SK-N-SH treated with all-trans-retinoic acid at 6 μM for 48 hours (cell line): Measurements from ENCODE around the gene MLST8.
A peak's percentile ranks its signal among the peaks of the same experiment; 100 is the strongest.

ENCODE experiments used
- ATAC-seq: fragments of 200-7000 bp; cut with Tn5 transposase; 3 replicates; pipeline ENCODE4 v1.9.1; 2020; ENCODE audit warnings: mild to moderate bottlenecking, moderate library complexity
- ARNTL ChIP-seq: fragments of 450-650 bp; formaldehyde crosslinking; IDR thresholded peaks from 2 replicates; pipeline ENCODE4 v1.5.0; 2020; ENCODE audit warnings: low read depth, mild to moderate bottlenecking, moderate library complexity, borderline replicate concordance
- BACH2 ChIP-seq: fragments of 250-450 bp; sonication (Bioruptor Pico); IDR thresholded peaks from 2 replicates; pipeline ENCODE4 v1.9.0; 2021; ENCODE audit warnings: mild to moderate bottlenecking, borderline replicate concordance
- CREB5 ChIP-seq: fragments of 250-450 bp; sonication (Bioruptor Pico); IDR thresholded peaks from 2 replicates; pipeline ENCODE4 v1.5.1; 2020; ENCODE audit warnings: low read depth, mild to moderate bottlenecking, moderate library complexity
- CSDC2 ChIP-seq: fragments of 250-450 bp; sonication (Bioruptor Pico); IDR thresholded peaks from 2 replicates; pipeline ENCODE4 v1.5.0; 2020; ENCODE audit warnings: mild to moderate bottlenecking, moderate library complexity
- CSRNP3 ChIP-seq: fragments of 250-450 bp; sonication (Bioruptor Pico); IDR thresholded peaks from 2 replicates; pipeline ENCODE4 v1.5.1; 2021; ENCODE audit warnings: mild to moderate bottlenecking, moderate library complexity
- ESRRG ChIP-seq: fragments of 250-450 bp; sonication (Bioruptor Pico); IDR thresholded peaks from 2 replicates; pipeline ENCODE4 v1.6.1; 2021; ENCODE audit warnings: mild to moderate bottlenecking
- GLIS3 ChIP-seq: fragments of 250-450 bp; sonication (Bioruptor Pico); IDR thresholded peaks from 2 replicates; pipeline ENCODE4 v1.5.0; 2020; ENCODE audit warnings: mild to moderate bottlenecking, moderate library complexity
- POU6F1 ChIP-seq: fragments of 250-450 bp; sonication (Bioruptor Pico); IDR thresholded peaks from 2 replicates; pipeline ENCODE4 v1.8.0; 2021; ENCODE audit warnings: low read depth, mild to moderate bottlenecking, moderate library complexity, borderline replicate concordance
- PPARA ChIP-seq: fragments of 250-450 bp; sonication (Bioruptor Pico); IDR thresholded peaks from 2 replicates; pipeline ENCODE4 v1.5.0; 2020; ENCODE audit warnings: mild to moderate bottlenecking, borderline replicate concordance
- RARB ChIP-seq: fragments of 250-450 bp; sonication (Bioruptor Pico); IDR thresholded peaks from 2 replicates; pipeline ENCODE4 v1.8.0; 2021; ENCODE audit warnings: mild to moderate bottlenecking, moderate library complexity
- SNAI2 ChIP-seq: fragments of 250-450 bp; sonication (Bioruptor Pico); IDR thresholded peaks from 2 replicates; pipeline ENCODE4 v1.5.0; 2020; ENCODE audit warnings: mild to moderate bottlenecking, moderate library complexity
- TCF4 ChIP-seq: fragments of 250-450 bp; sonication (Bioruptor Pico); IDR thresholded peaks from 2 replicates; pipeline ENCODE4 v1.8.0; 2021; ENCODE audit warnings: mild to moderate bottlenecking, moderate library complexity, borderline replicate concordance
- TOX ChIP-seq: fragments of 250-450 bp; sonication (Bioruptor Pico); IDR thresholded peaks from 2 replicates; pipeline ENCODE4 v1.8.0; 2021; ENCODE audit warnings: mild to moderate bottlenecking, moderate library complexity, borderline replicate concordance
- TSHZ2 ChIP-seq: fragments of 250-450 bp; sonication (Bioruptor Pico); IDR thresholded peaks from 2 replicates; pipeline ENCODE4 v1.5.0; 2020; ENCODE audit warnings: mild to moderate bottlenecking, moderate library complexity
- ZC3H10 ChIP-seq: fragments of 250-450 bp; sonication (Bioruptor Pico); IDR thresholded peaks from 2 replicates; pipeline ENCODE4 v1.5.1; 2021; ENCODE audit warnings: mild to moderate bottlenecking, moderate library complexity
- ZFP3 ChIP-seq: fragments of 250-450 bp; sonication (Bioruptor Pico); IDR thresholded peaks from 2 replicates; pipeline ENCODE4 v1.5.0; 2020; ENCODE audit warnings: mild to moderate bottlenecking, moderate library complexity
- ZFP30 ChIP-seq: fragments of 450-650 bp; formaldehyde crosslinking; IDR thresholded peaks from 2 replicates; pipeline ENCODE4 v1.5.0; 2022; ENCODE audit warnings: mild to moderate bottlenecking, moderate library complexity
- ZNF565 ChIP-seq: fragments of 450-650 bp; formaldehyde crosslinking; conservative IDR thresholded peaks from 2 replicates; pipeline ENCODE4 v1.5.0; 2020; ENCODE audit warnings: low read depth, mild to moderate bottlenecking, moderate library complexity
- ZNF70 ChIP-seq: fragments of 450-650 bp; formaldehyde crosslinking; IDR thresholded peaks from 2 replicates; pipeline ENCODE4 v1.5.0; 2020; ENCODE audit warnings: mild to moderate bottlenecking, moderate library complexity

MLST8 gene

GRCh38 chr16:2194852-2195321 is 10.4 kb upstream of the MLST8 start:
- peak; percentile 80 for ATAC-seq
- TF ChIP-seq BACH2 (CRISPR knock-in tag) (no peak), ARNTL (no peak), CREB5 (CRISPR knock-in tag) (no peak), SNAI2 (CRISPR knock-in tag) (no peak), POU6F1 (CRISPR knock-in tag) (no peak), TSHZ2 (CRISPR knock-in tag) (no peak), ZFP30 (CRISPR knock-in tag) (no peak), PPARA (CRISPR knock-in tag) (no peak), ZNF70 (CRISPR knock-in tag) (no peak), ESRRG (CRISPR knock-in tag) (no peak), CSDC2 (CRISPR knock-in tag) (no peak), ZC3H10 (no peak), GLIS3 (CRISPR knock-in tag) (no peak), ZNF565 (CRISPR knock-in tag) (no peak), RARB (CRISPR knock-in tag) (no peak)
- TF ChIP-seq, all 23 proteins: peak for 0

- TF ChIP-seq SNAI2 (CRISPR knock-in tag) = no peak
- no peak for TF ChIP-seq ZFP3 (CRISPR knock-in tag)
- ATAC-seq = peak; percentile 30
Measured at GRCh38 chr16:2195322-2196161, 9.7 kb upstream of the MLST8 start.

GRCh38 chr16:2196162-2196980 is 8.9 kb upstream of the MLST8 start, which contains the start of gene CASKIN1:
Gene CASKIN1 (minus strand): TSS chr16:2196605. CDS start chr16:2196432, 173 bp downstream.
- no peak for TF ChIP-seq RARB (CRISPR knock-in tag)
- no peak for TF ChIP-seq CSDC2 (CRISPR knock-in tag)
- TF ChIP-seq GLIS3 (CRISPR knock-in tag) = no peak
- no peak for TF ChIP-seq ZNF70 (CRISPR knock-in tag)
- TF ChIP-seq ARNTL = no peak
- no peak for TF ChIP-seq TCF4 (CRISPR knock-in tag)
- ATAC-seq = peak; percentile 32; the same call in 2 of the 3 replicates

GRCh38 chr16:2196981-2197511 is 8.2 kb upstream of the MLST8 start:
- no peak for ATAC-seq
- no peak for TF ChIP-seq BACH2 (CRISPR knock-in tag)
- TF ChIP-seq ZFP30 (CRISPR knock-in tag) = no peak
- no peak for TF ChIP-seq RARB (CRISPR knock-in tag)
- no peak for TF ChIP-seq TCF4 (CRISPR knock-in tag)

GRCh38 chr16:2197765-2198164 is 7.5 kb upstream of the MLST8 start:
- no peak for ATAC-seq
- TF ChIP-seq PPARA (CRISPR knock-in tag) = no peak
- TF ChIP-seq ESRRG (CRISPR knock-in tag) = no peak
- TF ChIP-seq TCF4 (CRISPR knock-in tag) = no peak
- no peak for TF ChIP-seq ZFP3 (CRISPR knock-in tag)
- no peak for TF ChIP-seq BACH2 (CRISPR knock-in tag)
- TF ChIP-seq CSDC2 (CRISPR knock-in tag) = no peak
- no peak for TF ChIP-seq TOX
- TF ChIP-seq RARB (CRISPR knock-in tag) = no peak
- no peak for TF ChIP-seq TSHZ2 (CRISPR knock-in tag)
- no peak for TF ChIP-seq CSRNP3 (CRISPR knock-in tag)
